ENCODE results near the gene PID1. TPM values are rescaled to one million over a fixed set of nuclear protein-coding genes. Genes with fewer than 3 reads are reported as not detected.

Gene PID1
- total RNA-seq, 2 donors from 2014 or later = 66.2 to 109 TPM

DNA sequence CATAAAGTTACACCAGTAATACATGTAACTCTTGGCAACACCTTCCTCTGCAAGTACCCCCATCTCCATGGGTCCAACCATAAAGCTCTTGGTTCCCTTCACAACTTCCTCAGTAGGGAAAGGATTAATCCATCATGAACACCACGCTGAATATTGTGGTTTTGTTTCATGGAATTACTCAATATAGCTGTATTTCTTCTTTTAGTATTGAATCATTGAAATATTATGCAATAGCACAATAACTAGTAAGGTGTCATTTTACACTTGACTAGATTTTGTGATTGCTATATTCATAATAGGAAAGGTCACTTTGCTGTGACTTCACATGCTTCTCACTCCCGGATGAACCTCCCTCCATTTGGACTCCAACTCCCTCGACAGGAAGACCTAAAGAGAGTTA, 29.7 kb upstream of the PID1 start:
- peaks cover 6 to 22% of the 10 kb centered on the region in 2 donors for H3K4me1 ChIP-seq (ENCODE audit: control insufficient read depth in 1 of 2, low read depth in 2 of 2)
- DNase-seq (ENCODE audit: low spot score) (no peak), ATAC-seq (ENCODE audit: insufficient number of reproducible peaks, low FRiP score, low read depth) (no peak)
- H3K36me3 ChIP-seq = no peaks in the 10 kb centered on the region
- TF ChIP-seq, protein P1, sequence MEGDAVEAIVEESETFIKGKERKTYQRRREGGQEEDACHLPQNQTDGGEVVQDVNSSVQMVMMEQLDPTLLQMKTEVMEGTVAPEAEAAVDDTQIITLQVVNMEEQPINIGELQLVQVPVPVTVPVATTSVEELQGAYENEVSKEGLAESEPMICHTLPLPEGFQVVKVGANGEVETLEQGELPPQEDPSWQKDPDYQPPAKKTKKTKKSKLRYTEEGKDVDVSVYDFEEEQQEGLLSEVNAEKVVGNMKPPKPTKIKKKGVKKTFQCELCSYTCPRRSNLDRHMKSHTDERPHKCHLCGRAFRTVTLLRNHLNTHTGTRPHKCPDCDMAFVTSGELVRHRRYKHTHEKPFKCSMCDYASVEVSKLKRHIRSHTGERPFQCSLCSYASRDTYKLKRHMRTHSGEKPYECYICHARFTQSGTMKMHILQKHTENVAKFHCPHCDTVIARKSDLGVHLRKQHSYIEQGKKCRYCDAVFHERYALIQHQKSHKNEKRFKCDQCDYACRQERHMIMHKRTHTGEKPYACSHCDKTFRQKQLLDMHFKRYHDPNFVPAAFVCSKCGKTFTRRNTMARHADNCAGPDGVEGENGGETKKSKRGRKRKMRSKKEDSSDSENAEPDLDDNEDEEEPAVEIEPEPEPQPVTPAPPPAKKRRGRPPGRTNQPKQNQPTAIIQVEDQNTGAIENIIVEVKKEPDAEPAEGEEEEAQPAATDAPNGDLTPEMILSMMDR (IDR thresholded peaks at IDR 0.05) = no peak
- H3K27me3 ChIP-seq (replicated peaks; ENCODE audit: insufficient read depth) = no peaks in the 10 kb centered on the region
- H3K9me3 ChIP-seq = no peaks in the 10 kb centered on the region
- H3K27ac ChIP-seq = no peak overlapping the region
- no peak overlapping the region for H3K4me3 ChIP-seq

DNA sequence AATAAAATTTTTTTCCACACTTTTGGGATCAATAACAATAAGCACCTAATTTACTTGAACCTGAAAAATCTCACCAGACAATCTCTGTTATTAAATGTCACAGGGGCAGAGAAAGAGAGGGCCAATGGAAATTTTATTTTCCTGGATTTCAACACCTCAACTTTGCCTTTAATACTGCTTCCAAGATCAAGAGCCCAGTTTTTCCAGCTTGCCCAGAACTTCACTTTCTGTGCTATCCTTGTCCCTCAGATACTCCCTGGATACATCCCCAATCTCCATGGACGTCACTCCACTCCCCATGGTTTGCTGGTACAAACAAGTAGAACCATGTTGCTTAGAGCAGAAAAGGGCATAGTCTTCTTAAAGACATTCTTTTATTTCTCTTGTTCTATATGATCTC, 29.3 kb upstream of the PID1 start:
- Histone ChIP-seq H3K4me1 (ENCODE audit: control insufficient read depth in 1 of 2, low read depth in 2 of 2) (peaks cover 6 to 22% of the 10 kb centered on the region in 2 donors), H3K27me3 (replicated peaks; ENCODE audit: insufficient read depth) (no peaks in the 10 kb centered on the region), H3K9me3 (no peaks in the 10 kb centered on the region), H3K27ac (no peak overlapping the region), H3K4me3 (no peak overlapping the region), H3K36me3 (no peaks in the 10 kb centered on the region)
- TF ChIP-seq, protein P1 (IDR thresholded peaks at IDR 0.05) = no peak
- ATAC-seq (ENCODE audit: insufficient number of reproducible peaks, low FRiP score, low read depth) (no peak), DNase-seq (ENCODE audit: low spot score) (no peak)

DNA sequence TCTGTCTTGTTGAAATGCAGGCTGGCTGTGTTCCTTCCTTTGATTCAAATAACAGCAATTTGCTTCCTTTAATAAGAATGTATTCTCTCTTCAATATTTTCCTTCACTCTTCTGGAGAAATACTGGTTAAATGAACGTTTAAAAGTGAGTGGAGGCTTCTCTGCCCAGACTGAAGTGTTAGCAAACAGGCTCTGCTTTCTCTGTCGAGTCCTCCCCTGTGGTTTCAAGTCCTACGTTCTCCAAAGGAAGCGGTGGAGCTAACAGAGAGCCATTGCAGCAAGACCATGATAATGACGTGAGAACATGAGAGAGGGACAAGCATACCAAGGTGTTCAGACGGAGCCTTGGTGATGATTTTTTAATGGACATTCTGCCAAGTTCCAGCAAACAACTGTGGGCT, 26.2 kb upstream of the PID1 start:
- no peak for ATAC-seq (ENCODE audit: insufficient number of reproducible peaks, low FRiP score, low read depth)
- Histone ChIP-seq H3K4me3 (peak overlapping the region; percentile 1), H3K27ac (peak overlapping the region in 1 of 2 donors; percentile 15)

DNA sequence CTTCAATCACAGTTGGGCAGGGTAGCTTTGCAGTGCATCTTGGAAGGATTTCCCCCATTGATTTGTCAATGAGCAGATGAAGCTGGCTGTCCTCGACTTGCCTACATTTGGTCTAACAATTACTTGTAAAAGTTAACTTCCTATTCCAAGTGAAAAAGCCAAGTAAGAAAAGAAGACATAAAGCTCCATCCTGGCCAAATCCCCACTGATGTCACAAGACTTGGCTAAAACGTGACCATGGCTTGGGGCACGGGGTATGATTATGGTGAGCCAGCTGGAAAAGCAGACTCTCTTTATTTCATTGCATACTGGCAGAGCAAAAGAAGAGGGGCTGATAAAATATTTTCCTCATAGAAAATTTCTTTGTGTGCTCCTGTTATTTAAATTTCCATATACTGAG, 25.4 kb upstream of the PID1 start:
- Histone ChIP-seq H3K27ac (peak overlapping the region in 1 of 2 donors; percentile 15), H3K4me3 (no peak overlapping the region), H3K36me3 (no peaks in the 10 kb centered on the region), H3K9me3 (no peaks in the 10 kb centered on the region), H3K27me3 (replicated peaks; ENCODE audit: insufficient read depth) (no peaks in the 10 kb centered on the region), H3K4me1 (ENCODE audit: control insufficient read depth in 1 of 2, low read depth in 2 of 2) (peaks cover 6 to 22% of the 10 kb centered on the region in 2 donors)
- no peak for DNase-seq (ENCODE audit: low spot score)
- ATAC-seq (ENCODE audit: insufficient number of reproducible peaks, low FRiP score, low read depth) = no peak
- TF ChIP-seq, protein P1 (IDR thresholded peaks at IDR 0.05) = no peak

More for the DNA sequence above, 26.2 kb upstream of the PID1 start:
- H3K9me3 ChIP-seq = no peaks in the 10 kb centered on the region
- DNase-seq (ENCODE audit: low spot score) = no peak
- H3K4me1 ChIP-seq (ENCODE audit: control insufficient read depth in 1 of 2, low read depth in 2 of 2) = peaks cover 6 to 22% of the 10 kb centered on the region in 2 donors
- no peaks in the 10 kb centered on the region for H3K36me3 ChIP-seq
- no peaks in the 10 kb centered on the region for H3K27me3 ChIP-seq (replicated peaks; ENCODE audit: insufficient read depth)
- TF ChIP-seq, protein P1 (IDR thresholded peaks at IDR 0.05) = no peak

DNA sequence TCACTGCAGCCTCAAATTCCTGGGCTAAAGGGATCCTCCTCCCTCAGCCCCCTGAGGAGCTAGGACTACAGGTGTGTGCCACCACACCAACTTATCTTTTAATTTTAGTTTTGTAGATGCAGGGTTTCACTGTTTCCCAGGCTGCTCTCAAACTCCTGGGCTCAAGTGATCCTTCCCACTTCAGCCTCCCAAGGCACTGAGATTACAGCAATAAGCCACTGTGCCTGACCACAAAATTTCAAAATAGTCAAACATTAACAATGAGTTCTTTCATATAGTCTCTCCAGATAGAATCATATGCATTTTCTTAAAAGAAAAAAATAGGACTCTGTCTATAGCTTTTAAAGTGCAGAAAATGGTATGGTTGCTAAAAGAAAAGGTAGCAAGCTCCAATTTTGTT, 24.9 kb upstream of the PID1 start:
- Histone ChIP-seq H3K27me3 (replicated peaks; ENCODE audit: insufficient read depth) (no peaks in the 10 kb centered on the region), H3K27ac (peak overlapping the region in 1 of 2 donors; percentile 15), H3K4me3 (no peak overlapping the region), H3K36me3 (no peaks in the 10 kb centered on the region), H3K9me3 (no peaks in the 10 kb centered on the region), H3K4me1 (ENCODE audit: control insufficient read depth in 1 of 2, low read depth in 2 of 2) (peaks cover 6 to 22% of the 10 kb centered on the region in 2 donors)
- TF ChIP-seq, protein P1 (IDR thresholded peaks at IDR 0.05) = no peak
- no peak for DNase-seq (ENCODE audit: low spot score)
- ATAC-seq (ENCODE audit: insufficient number of reproducible peaks, low FRiP score, low read depth) = no peak

Measured in thoracic aorta (tissue), 2 donors.